Endothelial cell of umbilical vein (primary cell): ENCODE measurements around the gene RABEP2. TPM values are rescaled to one million over a fixed set of nuclear protein-coding genes. Genes with fewer than 3 reads are reported as not detected.

Experiments used
- BruUV-seq: library from RNA; stranded (reverse); fragments of 400-500 nt; replicated peaks from 2 replicates; lab custom pipeline; 2021; lab: Mats Ljungman, UMichigan
- CTCF ChIA-PET: fragments of 300-600, 350-600 bp; sonication (Branson Sonifier 250); formaldehyde crosslinking; loops from one replicate; lab custom pipeline; 2021; ENCODE audit warnings: antibody characterized with exemption, inconsistent platforms; lab: Charles Lee
- POLR2A ChIA-PET: fragments of 300-600, 350-600 bp; sonication (Branson Sonifier 250); formaldehyde crosslinking; loops from one replicate; lab custom pipeline; 2021; ENCODE audit warnings: antibody characterized with exemption, inconsistent platforms; lab: Charles Lee
- DNase-seq: peaks from one replicate; pipeline ENCODE4 v3.0.0-alpha.2; 2011; ENCODE audit warnings: low read depth, low spot score
- FAIRE-seq: peaks from 2 replicates; lab custom pipeline; 2011; peaks lifted over from hg19 to GRCh38; lab: Jason Lieb, UNC
- H2AFZ ChIP-seq: 2 replicates; pipeline ENCODE4 v1.6.0; 2012; ENCODE audit warnings: low read depth, low read length, control low read depth, inconsistent platforms
- H3K27ac ChIP-seq: 2 replicates; pipeline ENCODE4 v1.5.1; 2011; ENCODE audit warnings: low read depth, mild to moderate bottlenecking, control low read depth, low read length, moderate library complexity; ENCODE audit not compliant: insufficient read depth
- H3K27me3 ChIP-seq, 2 experiments: 2 replicates each; pipeline versions ENCODE4 v1.6.0 to v1.6.1; 2011; ENCODE audit warnings: low read length in 2 of 2, mixed read lengths in 1 of 2; ENCODE audit not compliant: control insufficient read depth in 2 of 2, insufficient read depth in 2 of 2
- H3K36me3 ChIP-seq, 2 experiments: 2 replicates in 1 of 2; 3 replicates in 1 of 2; pipeline ENCODE4 v1.5.1; 2011; ENCODE audit warnings: low read length in 2 of 2, mild to moderate bottlenecking in 1 of 2, moderate library complexity in 1 of 2; ENCODE audit not compliant: control insufficient read depth in 2 of 2, insufficient read depth in 2 of 2; ENCODE audit errors: extremely low read depth in 1 of 2
- H3K4me1 ChIP-seq: 3 replicates; pipeline ENCODE4 v1.5.1; 2011; ENCODE audit warnings: mild to moderate bottlenecking, low read length; ENCODE audit not compliant: control insufficient read depth, insufficient read depth; ENCODE audit errors: extremely low read depth
- H3K4me2 ChIP-seq: 2 replicates; pipeline ENCODE4 v1.6.1; 2011; ENCODE audit warnings: low read length, control low read depth, mixed read lengths; ENCODE audit not compliant: insufficient read depth
- H3K4me3 ChIP-seq, 3 experiments: fragments of 200-600 bp in 1 of 3; sonication (generic), shearing (Covaris generic) in 1 of 3; replicated peaks in 1 of 3; 2 replicates each; pipeline ENCODE4 v1.5.1; 2011 to 2016; ENCODE audit warnings: control low read depth in 3 of 3, low read length in 3 of 3, mild to moderate bottlenecking in 2 of 3, inconsistent platforms in 1 of 3, low read depth in 1 of 3, moderate library complexity in 1 of 3; ENCODE audit not compliant: insufficient read depth in 1 of 3
- H3K79me2 ChIP-seq: 2 replicates; pipeline ENCODE4 v1.6.0; 2012; ENCODE audit warnings: low read length, inconsistent platforms; ENCODE audit not compliant: control insufficient read depth, insufficient read depth
- H3K9ac ChIP-seq: replicated peaks from 2 replicates; pipeline ENCODE3; 2011; ENCODE audit warnings: low read length, control low read depth; ENCODE audit not compliant: insufficient read depth; ENCODE audit errors: extremely low read depth
- H3K9me1 ChIP-seq: replicated peaks from 3 replicates; pipeline ENCODE4 v1.6.0; 2011; ENCODE audit warnings: mild to moderate bottlenecking, low read length; ENCODE audit not compliant: control insufficient read depth, insufficient read depth; ENCODE audit errors: extremely low read depth
- H3K9me3 ChIP-seq: replicated peaks from 2 replicates; pipeline ENCODE4 v1.5.1; 2012; ENCODE audit warnings: low read length, inconsistent platforms; ENCODE audit not compliant: control insufficient read depth, insufficient read depth
- H4K20me1 ChIP-seq: replicated peaks from 2 replicates; pipeline ENCODE3; 2011; ENCODE audit warnings: mild to moderate bottlenecking, low read length; ENCODE audit not compliant: control insufficient read depth, insufficient read depth; ENCODE audit errors: extremely low read depth
- EZH2 ChIP-seq: IDR thresholded peaks from 2 replicates; pipeline ENCODE4 v1.6.1; 2012; ENCODE audit warnings: borderline replicate concordance, low read depth, mild to moderate bottlenecking, moderate library complexity, low read length, inconsistent platforms; ENCODE audit not compliant: severe bottlenecking
- GATA2 ChIP-seq: IDR thresholded peaks from 2 replicates; pipeline ENCODE4 v1.7.0; 2011; ENCODE audit warnings: low read depth, mild to moderate bottlenecking, moderate library complexity, mixed read lengths, low read length; ENCODE audit not compliant: insufficient read length, insufficient read depth
- JUN ChIP-seq: IDR thresholded peaks from 2 replicates; pipeline ENCODE4 v1.6.1; 2011; ENCODE audit warnings: borderline replicate concordance, low read depth; ENCODE audit not compliant: insufficient read length, insufficient read depth
- MYC ChIP-seq: IDR thresholded peaks from one replicate; pipeline ENCODE4 v1.6.1; 2011; ENCODE audit warnings: mild to moderate bottlenecking, low read depth, low read length
- POLR2A ChIP-seq: IDR thresholded peaks from 2 replicates; pipeline ENCODE4 v1.6.1; 2012; ENCODE audit warnings: low read depth, mild to moderate bottlenecking, control low read depth, low read length
- POLR2AphosphoS5 ChIP-seq: IDR thresholded peaks from 2 replicates; pipeline ENCODE4 v1.6.1; 2012; ENCODE audit warnings: low read depth, mild to moderate bottlenecking, control low read depth, low read length, moderate library complexity; ENCODE audit not compliant: insufficient read depth
- dilution Hi-C: fragments of 300-500 bp; cut with MboI; formaldehyde crosslinking; loops from one replicate; pipeline ENCODE4 v1.15.0; 2019; ENCODE audit warnings: low sequenced_read_pairs; ENCODE audit not compliant: extremely low pct_ligation_motif_present
- intact Hi-C: fragments of 100-400 bp; cut with micrococcal nuclease; formaldehyde crosslinking; loops from one replicate; pipeline ENCODE4 v1.10.0; 2022
- polyA plus RNA-seq, 4 experiments: library from polyadenylated mRNA; depleted of rRNA in 3 of 4; stranded (reverse) in 3 of 4; unstranded in 1 of 4; fragments of >200 nt; gene quantifications; 2 replicates each; pipeline versions ENCODE4 v1.2.1 to v1.2.3, GENCODE V29; 2011 to 2012; ENCODE audit warnings: missing spikeins in 1 of 4
- total RNA-seq: library from RNA; stranded (reverse); gene quantifications from 2 replicates; pipeline ENCODE4 v1.2.3, GENCODE V29; 2021
- TF ChIP-seq, protein P1 (sequence below): IDR thresholded peaks from 2 replicates; pipeline ENCODE4 v1.6.1; 2011; ENCODE audit not compliant: insufficient read depth, insufficient read length

RABEP2 gene
- total and polyA plus RNA-seq, 2 donors (not counting 3 experiments of a cell fraction or from before 2014, with no cell fraction given) = 25.9 to 37.4 TPM

DNA sequence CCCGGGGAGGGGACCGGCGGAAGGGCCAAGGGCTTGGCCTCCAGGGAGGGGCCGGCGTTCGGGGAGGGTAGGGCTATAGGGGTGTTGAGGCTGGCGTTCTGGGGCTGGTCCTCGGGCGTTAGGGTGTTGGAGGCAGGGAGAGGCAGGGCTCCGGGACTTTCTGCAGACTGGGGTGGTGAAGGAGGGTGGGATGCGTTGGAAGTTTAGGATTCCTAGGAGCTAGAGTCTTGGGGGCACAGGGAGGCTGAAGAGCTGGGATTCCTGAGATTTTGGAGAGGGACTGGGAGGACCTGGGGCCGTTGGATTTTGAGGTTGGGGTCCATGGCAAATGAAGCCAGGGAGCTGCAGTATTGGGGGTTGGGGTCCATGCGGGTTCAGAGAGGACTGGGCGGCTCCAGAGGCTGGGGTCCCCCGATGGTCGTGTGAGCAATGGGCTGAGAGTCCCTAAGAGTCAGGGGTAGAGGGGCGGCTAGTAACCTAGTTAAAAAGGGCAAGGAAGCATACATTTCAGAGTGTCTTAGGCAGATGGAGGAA lies 26.4 kb upstream of the RABEP2 start:
- ChIA-PET POLR2A (no interaction called here), CTCF (interaction anchor here (0.6 kb wide), 1 partner anchor 67 kb away, joined by 4 read pairs; no protein-coding TSS in a partner anchor)
- Histone ChIP-seq H3K27me3 (no peaks in the 10 kb centered on the region), H3K9ac (peak overlapping the region; percentile 63), H3K9me3 (no peaks in the 10 kb centered on the region), H3K36me3 (peaks cover 9 to 22% of the 10 kb centered on the region in 2 experiments), H2AFZ (peak overlapping the region; percentile 16), H3K9me1 (no peaks in the 10 kb centered on the region), H3K4me1 (peaks cover 10% of the 10 kb centered on the region), H4K20me1 (no peaks in the 10 kb centered on the region), H3K4me3 (peak overlapping the region; percentile 79 to 90 (median 89)), H3K4me2 (peak overlapping the region; percentile 96), H3K27ac (peak overlapping the region; percentile 48), H3K79me2 (peaks cover 20% of the 10 kb centered on the region)
- dilution Hi-C loops = no loop called here
- BruUV-seq = no TSS peak
- no peak for TF ChIP-seq MYC
- peak; percentile 5 for TF ChIP-seq POLR2A
- TF ChIP-seq, protein P1, sequence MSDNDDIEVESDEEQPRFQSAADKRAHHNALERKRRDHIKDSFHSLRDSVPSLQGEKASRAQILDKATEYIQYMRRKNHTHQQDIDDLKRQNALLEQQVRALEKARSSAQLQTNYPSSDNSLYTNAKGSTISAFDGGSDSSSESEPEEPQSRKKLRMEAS = no peak
- no peak for TF ChIP-seq GATA2
- intact Hi-C loops = loop anchor here (2.0 kb wide), 2 partner anchors 15 to 23 kb away; partner anchors contain the start of gene SPNS1
- no peak for FAIRE-seq
- no peak for DNase-seq

GRCh38 chr16:28950648-28951409 lies 25.8 kb upstream of the RABEP2 start, which contains the start of gene NFATC2IP:
Gene NFATC2IP, plus strand, starts transcription at chr16:28950937. Its CDS starts 75 bp downstream, at chr16:28951012.
- no peak for TF ChIP-seq JUN
- no peak for TF ChIP-seq POLR2A
- TF ChIP-seq POLR2AphosphoS5 = peak; percentile 56
- no peak for TF ChIP-seq EZH2
- Histone ChIP-seq H3K9me1 (no peaks in the 10 kb centered on the region), H2AFZ (peak within 1 kb of the TSS; percentile 89), H3K27me3 (no peaks in the 10 kb centered on the region), H3K9ac (peak within 1 kb of the TSS; percentile 63), H3K4me2 (peak within 1 kb of the TSS; percentile 96), H3K4me3 (peak within 1 kb of the TSS; percentile 79 to 90 (median 89)), H3K4me1 (peaks cover 11% of the 10 kb centered on the region), H3K79me2 (peaks cover 20% of the 10 kb centered on the region), H3K36me3 (peaks cover 7 to 17% of the 10 kb centered on the region in 2 experiments), H3K9me3 (no peaks in the 10 kb centered on the region), H4K20me1 (no peaks in the 10 kb centered on the region), H3K27ac (peak within 1 kb of the TSS; percentile 48)
- no TSS peak for BruUV-seq
- POLR2A ChIA-PET = interaction anchor here (0.5 to 0.9 kb wide), 3 partner anchors 34 to 916 kb away, joined by 3 to 5 read pairs (median 4); partner anchors contain the start of gene LAT
- FAIRE-seq = peak; percentile 100
- DNase-seq = peak; percentile 100
- CTCF ChIA-PET = interaction anchor here (0.6 to 1.0 kb wide), 3 partner anchors 9 to 23 kb away, joined by 3 to 5 read pairs (median 4); no protein-coding TSS in a partner anchor
- intact Hi-C loops = loop anchor here (1.0 to 2.0 kb wide), 3 partner anchors 14 to 105 kb away; partner anchors contain the start of genes SPNS1 and TUFM
- dilution Hi-C loops = no loop called here
